Thoracic aorta (tissue), 2 donors: ENCODE measurements around the gene PRSS16. TPM values are rescaled to one million over a fixed set of nuclear protein-coding genes. Genes with fewer than 3 reads are reported as not detected.

Source experiments
- ATAC-seq: fragments of 150-250 bp; one replicate; pipeline ENCODE4 v1.8.0; 2017; ENCODE audit warnings: low read depth; ENCODE audit not compliant: insufficient number of reproducible peaks, low FRiP score
- DNase-seq: peaks from one replicate; pipeline ENCODE4 v3.0.0-alpha.2; 2020; ENCODE audit warnings: low spot score
- H3K27ac ChIP-seq, 2 donors: fragments of 200-600 bp; sonication (generic); 1 replicate in 1 of 2; 2 replicates in 1 of 2; pipeline ENCODE4 v1.5.1; 2016; ENCODE audit warnings: mild to moderate bottlenecking in 2 of 2, moderate library complexity in 2 of 2
- H3K27me3 ChIP-seq: fragments of 200-600 bp; sonication (generic); replicated peaks from 2 replicates; pipeline ENCODE4 v1.6.0; 2016; ENCODE audit warnings: mild to moderate bottlenecking; ENCODE audit not compliant: insufficient read depth
- H3K36me3 ChIP-seq: fragments of 200-600 bp; sonication (generic); one replicate; pipeline ENCODE4 v1.5.1; 2016
- H3K4me1 ChIP-seq, 2 donors: fragments of 200-600 bp; sonication (generic); 1 replicate in 1 of 2; 2 replicates in 1 of 2; pipeline versions ENCODE4 v1.5.1 to v1.6.0; 2016; ENCODE audit warnings: low read depth in 2 of 2, mild to moderate bottlenecking in 1 of 2; ENCODE audit not compliant: control insufficient read depth in 1 of 2
- H3K4me3 ChIP-seq: fragments of 200-600 bp; sonication (generic); 2 replicates; pipeline ENCODE4 v1.5.1; 2016; ENCODE audit warnings: mild to moderate bottlenecking
- H3K9me3 ChIP-seq: fragments of 200-600 bp; sonication (generic); 2 replicates; pipeline ENCODE4 v1.5.1; 2016
- total RNA-seq, 2 donors: library from RNA; depleted of rRNA; stranded (reverse); fragments of >200 nt; gene quantifications; one replicate each; pipeline versions ENCODE4 v1.1.0 to v1.2.3, GENCODE V29; 2016
- TF ChIP-seq, protein P1 (sequence below): fragments of 200-600 bp; sonication (generic); IDR thresholded peaks from one replicate; pipeline ENCODE4 v1.5.1; 2019; ENCODE audit warnings: antibody characterized with exemption

PRSS16 gene
- total RNA-seq, 2 donors from 2014 or later, result not detected

DNA sequence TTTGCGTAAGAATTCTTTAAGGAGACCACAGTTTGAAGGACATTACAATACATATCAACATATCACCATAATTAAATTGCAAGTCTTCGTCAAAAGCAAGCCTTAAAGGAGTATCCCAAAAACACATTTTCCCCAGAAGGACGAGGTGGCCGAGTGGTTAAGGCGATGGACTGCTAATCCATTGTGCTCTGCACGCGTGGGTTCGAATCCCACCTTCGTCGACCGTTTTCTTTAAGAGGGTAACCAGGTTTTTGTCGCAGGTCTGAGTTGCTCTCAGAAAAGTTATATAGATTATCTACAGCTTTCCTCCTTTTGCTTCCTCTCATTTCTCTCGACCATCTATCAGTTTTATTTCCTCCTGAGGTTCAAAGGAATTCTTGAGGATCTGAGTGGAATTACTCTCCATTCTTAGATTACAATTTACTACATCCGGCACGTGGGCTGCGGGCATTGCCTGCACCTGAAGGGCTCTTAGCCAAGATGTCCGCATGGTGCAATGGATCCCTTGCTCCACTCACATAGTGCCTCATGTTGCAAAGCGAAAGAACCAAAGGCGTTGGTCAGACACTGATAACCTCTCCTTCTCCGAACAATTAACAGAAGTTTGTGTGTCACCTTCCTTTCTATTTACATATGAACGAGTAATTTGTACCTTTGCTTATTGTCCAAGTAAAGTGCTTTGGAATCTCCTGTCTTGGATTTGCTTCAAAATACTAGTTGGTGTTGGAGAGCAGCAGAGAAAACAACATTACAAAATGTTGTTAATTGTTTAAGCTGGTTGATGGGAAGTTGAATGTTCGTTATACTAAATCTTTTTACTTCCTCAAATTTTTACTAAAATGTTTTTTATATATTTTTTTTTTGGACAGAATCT is 50.6 kb downstream of the PRSS16 start:
- no peaks in the 10 kb centered on the region for H3K4me1 ChIP-seq
- H3K9me3 ChIP-seq, result no peaks in the 10 kb centered on the region
- no peak for DNase-seq
- ATAC-seq, result no peak
- TF ChIP-seq, protein P1, sequence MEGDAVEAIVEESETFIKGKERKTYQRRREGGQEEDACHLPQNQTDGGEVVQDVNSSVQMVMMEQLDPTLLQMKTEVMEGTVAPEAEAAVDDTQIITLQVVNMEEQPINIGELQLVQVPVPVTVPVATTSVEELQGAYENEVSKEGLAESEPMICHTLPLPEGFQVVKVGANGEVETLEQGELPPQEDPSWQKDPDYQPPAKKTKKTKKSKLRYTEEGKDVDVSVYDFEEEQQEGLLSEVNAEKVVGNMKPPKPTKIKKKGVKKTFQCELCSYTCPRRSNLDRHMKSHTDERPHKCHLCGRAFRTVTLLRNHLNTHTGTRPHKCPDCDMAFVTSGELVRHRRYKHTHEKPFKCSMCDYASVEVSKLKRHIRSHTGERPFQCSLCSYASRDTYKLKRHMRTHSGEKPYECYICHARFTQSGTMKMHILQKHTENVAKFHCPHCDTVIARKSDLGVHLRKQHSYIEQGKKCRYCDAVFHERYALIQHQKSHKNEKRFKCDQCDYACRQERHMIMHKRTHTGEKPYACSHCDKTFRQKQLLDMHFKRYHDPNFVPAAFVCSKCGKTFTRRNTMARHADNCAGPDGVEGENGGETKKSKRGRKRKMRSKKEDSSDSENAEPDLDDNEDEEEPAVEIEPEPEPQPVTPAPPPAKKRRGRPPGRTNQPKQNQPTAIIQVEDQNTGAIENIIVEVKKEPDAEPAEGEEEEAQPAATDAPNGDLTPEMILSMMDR, result no peak
- H3K27me3 ChIP-seq, result no peaks in the 10 kb centered on the region
- no peak overlapping the region for H3K4me3 ChIP-seq
- no peaks in the 10 kb centered on the region for H3K36me3 ChIP-seq
- H3K27ac ChIP-seq, result no peak overlapping the region

DNA sequence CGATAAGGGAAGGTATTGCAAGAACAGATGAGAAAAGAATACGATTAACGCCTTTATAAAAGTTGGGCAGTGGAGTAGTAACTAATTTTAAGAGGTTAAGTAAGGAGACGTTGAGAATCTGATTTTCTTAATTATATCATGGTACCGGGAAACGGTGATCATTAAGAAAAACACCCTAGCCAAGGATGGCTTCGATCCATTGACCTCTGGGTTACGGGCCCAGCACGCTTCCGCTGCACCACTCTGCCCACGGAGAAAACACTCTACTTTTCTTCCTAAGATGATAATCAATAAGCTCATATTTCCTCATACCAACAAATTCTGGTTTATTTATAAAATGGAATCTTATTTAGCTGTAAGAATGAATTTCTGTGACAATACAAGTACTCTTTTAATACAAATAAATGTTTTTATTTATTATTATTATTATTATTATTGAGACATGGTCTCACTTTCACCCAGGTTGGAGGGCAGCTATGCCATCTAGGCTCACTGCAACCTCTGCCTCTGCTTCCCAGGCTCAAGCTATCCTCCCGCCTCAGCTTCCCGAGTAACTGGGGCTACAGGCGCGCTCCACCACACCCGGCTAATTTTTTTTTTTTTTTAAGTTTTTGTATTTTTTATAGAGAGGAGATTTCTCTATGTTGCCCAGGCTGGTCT is 56.2 kb downstream of the PRSS16 start:
- Histone ChIP-seq H3K36me3 (no peaks in the 10 kb centered on the region), H3K9me3 (no peaks in the 10 kb centered on the region), H3K27ac (no peak overlapping the region), H3K4me1 (no peaks in the 10 kb centered on the region), H3K27me3 (no peaks in the 10 kb centered on the region), H3K4me3 (no peak overlapping the region)
- ATAC-seq (no peak), DNase-seq (no peak)
- TF ChIP-seq, protein P1, result no peak

Other genes with a start within 250 kb of the PRSS16 start
- gene POM121L2, start 64.6 kb downstream of the PRSS16 start, total RNA-seq, result not detected
- gene ZNF391, start 141.1 kb downstream of the PRSS16 start, total RNA-seq, result 1 to 10 TPM; 1.6 to 2.3 TPM
- gene ZNF184, start 225.4 kb downstream of the PRSS16 start, total RNA-seq, result 1 to 10 TPM; 3.4 to 5.0 TPM